Esophagus (tissue), 2 donors: Measurements from ENCODE around the gene OPA1. TPM values are rescaled to one million over a fixed set of nuclear protein-coding genes. Genes with fewer than 3 reads are reported as not detected.

ENCODE experiments used
- H3K27ac ChIP-seq, 2 donors: one replicate each; pipeline ENCODE4 v1.5.1; 2013; ENCODE audit warnings: low read depth in 2 of 2, mild to moderate bottlenecking in 2 of 2, inconsistent platforms in 1 of 2, low read length in 1 of 2, moderate library complexity in 1 of 2
- H3K27me3 ChIP-seq, 2 donors: one replicate each; pipeline ENCODE4 v1.6.1; 2013; ENCODE audit warnings: low read length in 2 of 2, control low read depth in 1 of 2, mild to moderate bottlenecking in 1 of 2; ENCODE audit not compliant: insufficient read depth in 2 of 2, control insufficient read depth in 1 of 2
- H3K36me3 ChIP-seq, 2 donors: one replicate each; pipeline ENCODE4 v1.6.1; 2013; ENCODE audit warnings: low read length in 1 of 2; ENCODE audit not compliant: control insufficient read depth in 2 of 2, insufficient read depth in 2 of 2
- H3K4me1 ChIP-seq, 2 donors: one replicate each; pipeline ENCODE4 v1.6.1; 2013; ENCODE audit warnings: low read length in 1 of 2; ENCODE audit not compliant: control insufficient read depth in 2 of 2, insufficient read depth in 2 of 2
- H3K4me3 ChIP-seq, 2 donors: one replicate each; pipeline ENCODE4 v1.5.1; 2013; ENCODE audit warnings: low read length in 2 of 2, mild to moderate bottlenecking in 2 of 2, low read depth in 1 of 2, moderate library complexity in 1 of 2
- H3K9me3 ChIP-seq, 2 donors: one replicate each; pipeline ENCODE4 v1.6.1; 2013; ENCODE audit warnings: mild to moderate bottlenecking in 2 of 2, low read depth in 1 of 2, low read length in 1 of 2, moderate library complexity in 1 of 2; ENCODE audit not compliant: control insufficient read depth in 2 of 2, insufficient read depth in 1 of 2
- WGBS, 2 donors: extraction: QIAGEN DNeasy Blood & Tissue Kit; methylation state at CpG; one replicate each; pipeline ENCODE4 v1.1.7; 2013; 5-methylcytosine and 5-hydroxymethylcytosine counted together
- polyA plus RNA-seq, 2 donors: library from polyadenylated mRNA; stranded (reverse); fragments of 200-250 nt; gene quantifications; one replicate each; pipeline ENCODE4 v1.2.3, GENCODE V29; 2013
- donor health status: healthy with polysubstance abuse.
- donor health status: Bipolar disorder and iron deficiency.

The OPA1 gene
- polyA plus RNA-seq: 10 to 100 TPM in 1 of 2 donors, 1 to 10 TPM in 1; 9.2 to 20.5 TPM

GRCh38 chr3:193592841-193593667 is at the start of gene OPA1:
Gene OPA1 (plus strand): TSS chr3:193593208. CDS start chr3:193593378, 170 bp downstream.
- Histone ChIP-seq H3K27me3 (no peaks in the 10 kb centered on the region), H3K27ac (peak within 1 kb of the TSS; percentile 80 to 95), H3K9me3 (no peaks in the 10 kb centered on the region), H3K36me3 (no peaks in the 10 kb centered on the region), H3K4me1 (no peaks in the 10 kb centered on the region), H3K4me3 (peak within 1 kb of the TSS; percentile 72 to 96)
- 1% methylated on average over 52 to 55 of the region's 55 CpGs for WGBS, 2 donors

- no peak overlapping the region for H3K27ac ChIP-seq
- no peaks in the 10 kb centered on the region for H3K27me3 ChIP-seq
- no peaks in the 10 kb centered on the region for H3K4me1 ChIP-seq
- 51 to 62% methylated on average over 1 of the region's 1 CpG for WGBS, 2 donors
- H3K9me3 ChIP-seq: peaks cover 0 to 2% of the 10 kb centered on the region in 2 donors
- H3K4me3 ChIP-seq: no peak overlapping the region
- no peaks in the 10 kb centered on the region for H3K36me3 ChIP-seq
Observed at GRCh38 chr3:193544289-193544688, 48.7 kb upstream of the OPA1 start.

- Histone ChIP-seq H3K27me3 (no peaks in the 10 kb centered on the region), H3K4me3 (no peak overlapping the region), H3K9me3 (peaks cover 0 to 2% of the 10 kb centered on the region in 2 donors), H3K36me3 (no peaks in the 10 kb centered on the region), H3K4me1 (no peaks in the 10 kb centered on the region), H3K27ac (no peak overlapping the region)
- 74 to 95% methylated on average over 1 of the region's 1 CpG for WGBS, 2 donors
Observed at GRCh38 chr3:193545304-193545703, 47.7 kb upstream of the OPA1 start.

- no peaks in the 10 kb centered on the region for H3K36me3 ChIP-seq
- H3K9me3 ChIP-seq: peaks cover 0 to 2% of the 10 kb centered on the region in 2 donors
- no peaks in the 10 kb centered on the region for H3K4me1 ChIP-seq
- H3K27me3 ChIP-seq: no peaks in the 10 kb centered on the region
- no peak overlapping the region for H3K27ac ChIP-seq
- no peak overlapping the region for H3K4me3 ChIP-seq
Observed at GRCh38 chr3:193546129-193546528, 46.9 kb upstream of the OPA1 start.

GRCh38 chr3:193548406-193548805 is 44.6 kb upstream of the OPA1 start:
- H3K9me3 ChIP-seq: peaks cover 0 to 2% of the 10 kb centered on the region in 2 donors
- H3K36me3 ChIP-seq: no peaks in the 10 kb centered on the region
- 53 to 57% methylated on average over 4 of the region's 4 CpGs for WGBS, 2 donors
- no peaks in the 10 kb centered on the region for H3K4me1 ChIP-seq
- H3K27me3 ChIP-seq: no peaks in the 10 kb centered on the region
- H3K27ac ChIP-seq: no peak overlapping the region
- no peak overlapping the region for H3K4me3 ChIP-seq

- Histone ChIP-seq H3K4me3 (peak overlapping the region in 1 of 2 donors; percentile 45), H3K4me1 (no peaks in the 10 kb centered on the region), H3K27ac (no peak overlapping the region), H3K27me3 (no peaks in the 10 kb centered on the region), H3K36me3 (no peaks in the 10 kb centered on the region), H3K9me3 (no peaks in the 10 kb centered on the region)
- WGBS, 2 donors: 73 to 75% methylated on average over 1 of the region's 1 CpG
Observed at GRCh38 chr3:193552923-193553322, 40.1 kb upstream of the OPA1 start.

GRCh38 chr3:193553586-193553985 is 39.4 kb upstream of the OPA1 start:
- H3K27me3 ChIP-seq: no peaks in the 10 kb centered on the region
- H3K4me3 ChIP-seq: peak overlapping the region in 1 of 2 donors; percentile 45
- no peaks in the 10 kb centered on the region for H3K36me3 ChIP-seq
- H3K4me1 ChIP-seq: no peaks in the 10 kb centered on the region
- no peak overlapping the region for H3K27ac ChIP-seq
- 38 to 49% methylated on average over 1 of the region's 1 CpG for WGBS, 2 donors
- no peaks in the 10 kb centered on the region for H3K9me3 ChIP-seq

GRCh38 chr3:193554811-193555210 is 38.2 kb upstream of the OPA1 start, which contains the start of gene ATP13A4:
Gene ATP13A4 (minus strand): TSS chr3:193554895. CDS start chr3:193554799, 96 bp downstream.
- peak within 1 kb of the TSS; percentile 35 to 45 for H3K4me3 ChIP-seq
- 32 to 33% methylated on average over 9 of the region's 9 CpGs for WGBS, 2 donors
- peak within 1 kb of the TSS; percentile 75 to 89 for H3K27ac ChIP-seq
- no peaks in the 10 kb centered on the region for H3K36me3 ChIP-seq
- H3K27me3 ChIP-seq: no peaks in the 10 kb centered on the region
- H3K9me3 ChIP-seq: no peaks in the 10 kb centered on the region
- H3K4me1 ChIP-seq: no peaks in the 10 kb centered on the region

GRCh38 chr3:193556841-193557240 is 36.2 kb upstream of the OPA1 start:
- H3K27me3 ChIP-seq: no peaks in the 10 kb centered on the region
- H3K9me3 ChIP-seq: no peaks in the 10 kb centered on the region
- H3K4me1 ChIP-seq: no peaks in the 10 kb centered on the region
- no peak overlapping the region for H3K4me3 ChIP-seq
- WGBS, 2 donors: 32 to 34% methylated on average over 2 of the region's 2 CpGs
- no peaks in the 10 kb centered on the region for H3K36me3 ChIP-seq
- no peak overlapping the region for H3K27ac ChIP-seq

GRCh38 chr3:193559100-193559499 is 33.9 kb upstream of the OPA1 start:
- no peaks in the 10 kb centered on the region for H3K4me1 ChIP-seq
- no peak overlapping the region for H3K27ac ChIP-seq
- H3K9me3 ChIP-seq: no peaks in the 10 kb centered on the region
- no peak overlapping the region for H3K4me3 ChIP-seq
- H3K36me3 ChIP-seq: no peaks in the 10 kb centered on the region
- H3K27me3 ChIP-seq: no peaks in the 10 kb centered on the region
